Astrocyte of the cerebellum (primary cell): ENCODE data around the gene SMURF1.

Experiments
- DNase-seq: peaks from one replicate; pipeline ENCODE4 v3.0.0-alpha.2; 2011; ENCODE audit warnings: low read depth
- H3K4me3 ChIP-seq: 2 replicates; pipeline ENCODE4 v1.5.1; 2011; ENCODE audit warnings: mild to moderate bottlenecking, low read depth, low read length, moderate library complexity
- CTCF ChIP-seq: IDR thresholded peaks from 2 replicates; pipeline ENCODE4 v1.5.1; 2012; ENCODE audit warnings: low read length, low read depth, moderate library complexity, mild to moderate bottlenecking; ENCODE audit errors: missing control alignments
- in situ Hi-C: cut with HindIII; loops from 2 replicates; pipeline ENCODE4 v1.10.0; 2017; ENCODE audit warnings: low sequenced_read_pairs

The SMURF1 gene

DNA sequence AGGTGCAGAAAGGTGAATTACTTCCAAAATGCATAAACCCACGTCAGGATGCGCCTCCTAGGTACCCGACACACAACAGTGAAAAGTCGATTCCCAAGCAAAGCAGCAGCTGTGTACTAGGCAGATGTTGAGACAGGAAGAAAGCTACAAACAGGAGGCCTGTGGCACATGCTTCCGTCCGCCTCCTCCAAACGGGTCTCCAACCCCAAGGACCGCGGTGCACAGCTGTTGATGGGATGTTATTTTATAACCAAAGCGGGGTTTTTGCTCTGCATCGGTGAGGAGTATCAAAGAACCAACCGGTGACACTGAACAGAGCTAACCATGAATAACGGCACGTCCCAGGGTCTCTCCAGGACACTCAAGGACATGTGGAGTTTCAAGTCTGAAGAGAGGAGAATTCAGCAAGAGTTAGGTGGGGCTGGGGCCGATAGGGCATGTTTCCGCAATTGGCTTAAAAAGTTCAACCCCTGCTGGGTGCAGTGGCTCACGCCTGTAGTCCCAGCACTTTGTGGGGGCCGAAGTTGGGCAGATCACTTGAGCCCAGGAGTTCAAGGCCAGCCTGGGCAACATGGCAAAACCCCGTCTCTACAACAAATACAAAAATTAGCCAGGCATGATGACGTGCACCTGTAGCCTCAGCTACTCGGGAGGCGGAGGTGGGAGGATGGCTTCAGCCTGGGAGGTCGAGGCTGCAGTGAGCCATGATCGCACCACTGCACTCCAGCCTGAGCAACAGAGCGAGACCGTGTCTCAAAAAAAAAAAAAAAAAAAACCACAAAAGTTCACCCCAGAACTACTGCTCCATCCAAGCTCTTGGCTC lies 108.0 kb downstream of the SMURF1 start:
- in situ Hi-C loops: no loop called here
- DNase-seq: no peak
- TF ChIP-seq CTCF: no peak
- H3K4me3 ChIP-seq: no peak overlapping the region

DNA sequence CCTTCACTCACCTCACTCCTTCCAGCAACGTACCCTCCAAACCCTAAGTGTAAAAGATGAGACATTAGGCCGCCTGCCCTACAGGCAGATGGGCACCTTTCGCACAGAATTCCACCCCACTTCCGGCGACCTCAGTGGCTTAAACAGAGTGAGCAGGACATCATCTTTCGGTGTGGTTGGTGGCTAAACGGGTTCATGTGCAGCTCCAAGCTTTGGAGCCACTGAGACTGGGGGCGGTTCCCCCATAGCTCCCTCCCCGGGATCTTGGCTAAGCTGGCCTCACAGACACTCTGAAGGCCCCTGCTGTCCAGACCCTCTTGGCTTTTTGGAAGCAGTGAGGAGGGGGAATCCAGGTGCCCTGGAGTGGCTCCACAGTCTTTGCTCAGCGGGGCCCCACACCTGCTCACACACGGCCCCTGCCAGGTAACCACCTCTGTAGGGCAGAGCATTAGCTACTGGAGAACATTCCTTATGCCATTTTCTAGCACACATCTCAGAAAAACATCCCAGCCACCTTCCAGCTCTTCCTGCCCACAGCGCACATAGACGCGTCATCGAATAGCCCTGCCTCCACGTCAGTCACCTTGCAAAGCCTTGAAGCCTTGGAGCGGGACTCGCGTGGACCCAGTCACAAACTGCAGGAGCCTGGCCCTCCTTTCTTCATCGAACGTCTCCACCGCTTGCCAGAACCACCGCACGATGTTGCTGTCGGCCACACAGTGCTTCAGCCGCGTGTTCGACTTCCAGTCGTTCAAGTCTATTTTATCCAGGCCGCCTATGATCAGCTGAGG lies 108.8 kb downstream of the SMURF1 start:
- H3K4me3 ChIP-seq: no peak overlapping the region
- no peak for DNase-seq
- in situ Hi-C loops: no loop called here
- no peak for TF ChIP-seq CTCF

DNA sequence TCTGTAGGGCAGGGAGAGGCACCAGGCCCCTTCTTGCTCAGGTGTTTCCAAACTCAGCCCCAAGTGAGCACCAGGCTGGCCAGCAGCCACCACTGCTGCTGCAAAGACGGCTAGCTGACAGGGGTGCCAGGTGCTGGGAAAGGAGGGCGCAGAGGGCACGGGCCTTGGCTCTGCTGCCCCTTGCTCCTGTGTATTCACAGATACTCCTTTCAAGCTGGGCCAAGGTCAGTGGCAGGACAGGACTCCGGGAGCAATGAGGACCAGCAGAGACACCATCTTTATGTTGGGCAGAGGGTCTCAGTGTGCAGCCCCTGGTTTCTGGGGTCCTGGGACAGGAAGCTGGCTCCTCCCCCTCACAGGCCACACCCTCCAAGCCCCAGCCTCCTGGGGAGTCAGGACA lies 110.1 kb downstream of the SMURF1 start:
- in situ Hi-C loops: no loop called here
- no peak overlapping the region for H3K4me3 ChIP-seq
- no peak for TF ChIP-seq CTCF
- DNase-seq: no peak

DNA sequence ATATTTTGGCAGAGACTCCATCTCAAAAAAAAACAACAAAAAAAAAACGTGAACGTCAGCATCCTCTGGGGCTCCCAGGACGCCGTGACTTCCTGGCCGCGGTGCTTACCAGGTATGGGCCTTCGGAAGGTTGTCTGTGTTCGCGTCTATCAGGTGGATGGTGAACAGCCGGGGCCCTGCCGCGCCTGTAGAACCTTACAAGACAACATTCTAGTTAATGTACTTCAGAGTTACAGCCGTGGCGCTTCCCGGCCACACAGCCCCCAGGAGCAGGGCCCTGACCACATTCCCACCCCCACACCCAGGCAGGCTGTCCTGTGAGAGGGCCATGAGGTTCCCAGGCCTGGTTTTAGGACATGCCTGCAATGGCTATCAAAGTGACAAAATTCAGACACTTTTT lies 111.0 kb downstream of the SMURF1 start:
- TF ChIP-seq CTCF: no peak
- no peak overlapping the region for H3K4me3 ChIP-seq
- in situ Hi-C loops: no loop called here
- no peak for DNase-seq

GRCh38 chr7:99031496-99031895 lies 112.4 kb downstream of the SMURF1 start:
- in situ Hi-C loops: no loop called here
- TF ChIP-seq CTCF: no peak

DNA sequence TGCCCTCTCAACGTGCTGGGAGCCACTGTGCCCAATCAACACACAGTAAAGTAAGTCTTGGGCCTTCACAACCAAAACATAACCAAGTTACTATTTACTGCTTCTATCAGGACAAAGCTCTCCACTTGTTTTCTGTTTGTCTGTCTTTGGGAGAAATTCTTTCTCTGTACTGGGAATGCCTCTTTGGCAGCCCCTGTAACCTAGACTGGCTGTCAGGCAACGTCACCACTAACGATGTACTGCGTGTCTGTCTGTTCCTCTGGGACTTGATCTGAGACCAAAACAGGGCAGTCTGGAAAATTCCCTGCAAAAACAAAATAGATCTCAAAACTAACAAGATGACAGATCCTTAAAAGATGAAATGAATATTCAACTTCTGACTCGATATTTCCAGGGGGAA lies 113.0 kb downstream of the SMURF1 start:
- no peak for DNase-seq
- TF ChIP-seq CTCF: no peak
- in situ Hi-C loops: no loop called here
- H3K4me3 ChIP-seq: no peak overlapping the region

More at GRCh38 chr7:99031496-99031895, 112.4 kb downstream of the SMURF1 start:
- no peak for DNase-seq
- H3K4me3 ChIP-seq: no peak overlapping the region
